Hepatocyte (in vitro differentiated cells): ENCODE data around the gene ZNF155. TPM values are rescaled to one million over a fixed set of nuclear protein-coding genes. Genes with fewer than 3 reads are reported as not detected.
A peak's percentile ranks its signal among the peaks of the same experiment; 100 is the strongest.

ENCODE experiments used
- DNase-seq: peaks from one replicate; pipeline ENCODE4 v3.0.0-alpha.2; 2016; ENCODE audit warnings: low spot score
- H2AFZ ChIP-seq: fragments of 200-600 bp; sonication (generic); 2 replicates; pipeline ENCODE4 v1.6.0; 2016; ENCODE audit warnings: antibody characterized with exemption, mild to moderate bottlenecking
- H3K27ac ChIP-seq: fragments of 200-600 bp; sonication (generic); 2 replicates; pipeline ENCODE4 v1.5.1; 2016; ENCODE audit warnings: mild to moderate bottlenecking
- H3K27me3 ChIP-seq: fragments of 200-600 bp; sonication (generic); 2 replicates; pipeline ENCODE4 v1.6.1; 2016
- H3K36me3 ChIP-seq: fragments of 200-600 bp; sonication (generic); replicated peaks from 2 replicates; pipeline ENCODE4 v1.5.1; 2016; ENCODE audit warnings: low read depth; ENCODE audit not compliant: insufficient read depth
- H3K4me1 ChIP-seq: fragments of 200-600 bp; sonication (generic); 2 replicates; pipeline ENCODE4 v1.5.1; 2016; ENCODE audit warnings: mild to moderate bottlenecking, moderate library complexity; ENCODE audit not compliant: insufficient read depth
- H3K4me2 ChIP-seq: fragments of 200-600 bp; sonication (generic); 2 replicates; pipeline ENCODE4 v1.6.0; 2016
- H3K4me3 ChIP-seq: fragments of 200-600 bp; sonication (generic); 2 replicates; pipeline ENCODE4 v1.5.1; 2016; ENCODE audit warnings: mild to moderate bottlenecking
- H3K79me2 ChIP-seq: fragments of 200-600 bp; sonication (generic); 2 replicates; pipeline ENCODE4 v1.6.0; 2017; ENCODE audit warnings: mild to moderate bottlenecking
- H3K9me2 ChIP-seq: fragments of 200-600 bp; sonication (generic); replicated peaks from 2 replicates; pipeline ENCODE4 v1.6.0; 2017; ENCODE audit warnings: mild to moderate bottlenecking; ENCODE audit not compliant: insufficient read depth
- H3K9me3 ChIP-seq: fragments of 200-600 bp; sonication (generic); 2 replicates; pipeline ENCODE4 v1.5.1; 2016; ENCODE audit warnings: low read depth, mild to moderate bottlenecking
- H4K20me1 ChIP-seq: fragments of 200-600 bp; sonication (generic); 2 replicates; pipeline ENCODE4 v1.6.0; 2016; ENCODE audit warnings: mild to moderate bottlenecking; ENCODE audit not compliant: insufficient read depth, poor library complexity, severe bottlenecking
- CTCF ChIP-seq: fragments of 200-600 bp; sonication (generic); IDR thresholded peaks from 2 replicates; pipeline ENCODE4 v1.5.1; 2016; ENCODE audit warnings: antibody characterized with exemption, mild to moderate bottlenecking; ENCODE audit not compliant: poor library complexity
- EZH2 ChIP-seq: fragments of 200-600 bp; sonication (generic); IDR thresholded peaks from 2 replicates; pipeline ENCODE4 v1.6.1; 2016; ENCODE audit warnings: antibody characterized with exemption, mild to moderate bottlenecking, borderline replicate concordance
- EZH2phosphoT487 ChIP-seq: fragments of 200-600 bp; sonication (generic); IDR thresholded peaks from one replicate; pipeline ENCODE4 v1.6.1; 2018; ENCODE audit warnings: antibody characterized with exemption, mild to moderate bottlenecking, low read depth, moderate library complexity; ENCODE audit not compliant: unreplicated experiment, severe bottlenecking
- WGBS: methylation state at CpG from one replicate; pipeline ENCODE4 v1.1.6; 2016; ENCODE audit warnings: low lambda C conversion rate; ENCODE audit errors: missing lambda C conversion rate; 5-methylcytosine and 5-hydroxymethylcytosine counted together
- polyA plus RNA-seq: library from polyadenylated mRNA; unstranded; fragments of >200 nt; fragmentation: Nextera tagmentation; extraction: Ambion mirVana; gene quantifications from 2 replicates; pipeline ENCODE4 v1.2.1, GENCODE V29; 2016
- total RNA-seq: library from RNA; depleted of rRNA; stranded (reverse); fragments of >200 nt; gene quantifications from 2 replicates; pipeline ENCODE4 v1.2.3, GENCODE V29; 2014

ZNF155 gene
- total and polyA plus RNA-seq, 2 experiments from 2014 or later, result 3.2 to 7.2 TPM

- peak overlapping the region; percentile 73 for H3K4me2 ChIP-seq
- 93% methylated on average over 2 of the region's 2 CpGs for WGBS
- peak overlapping the region; percentile 47 for H3K4me3 ChIP-seq
- H2AFZ ChIP-seq, result peak overlapping the region; percentile 26
- H3K9me3 ChIP-seq, result peaks cover 5% of the 10 kb centered on the region
- DNase-seq, result no peak
- no peaks in the 10 kb centered on the region for H3K9me2 ChIP-seq
- H4K20me1 ChIP-seq, result no peaks in the 10 kb centered on the region
- no peaks in the 10 kb centered on the region for H3K27me3 ChIP-seq
- H3K27ac ChIP-seq, result no peak overlapping the region
- no peaks in the 10 kb centered on the region for H3K36me3 ChIP-seq
- H3K4me1 ChIP-seq, result no peaks in the 10 kb centered on the region
- TF ChIP-seq EZH2, result no peak
- TF ChIP-seq EZH2phosphoT487, result no peak
- no peak for TF ChIP-seq CTCF
- peaks cover 27% of the 10 kb centered on the region for H3K79me2 ChIP-seq
These were observed 460 bp upstream of the ZNF155 start for GRCh38 chr19:43983544-43983911.

- no peaks in the 10 kb centered on the region for H4K20me1 ChIP-seq
These were observed 656 bp downstream of the ZNF155 start for GRCh38 chr19:43984687-43985000.

GRCh38 chr19:43997631-43998290, 13.8 kb downstream of the ZNF155 start:
- no peaks in the 10 kb centered on the region for H3K9me2 ChIP-seq
- H2AFZ ChIP-seq, result no peak overlapping the region
- no peaks in the 10 kb centered on the region for H3K79me2 ChIP-seq
- no peaks in the 10 kb centered on the region for H3K27me3 ChIP-seq
- TF ChIP-seq EZH2, result no peak
- TF ChIP-seq EZH2phosphoT487, result no peak
- no peak for TF ChIP-seq CTCF
- H3K4me2 ChIP-seq, result no peak overlapping the region
- DNase-seq, result no peak
- no peak overlapping the region for H3K4me3 ChIP-seq
- H3K9me3 ChIP-seq, result no peaks in the 10 kb centered on the region
- 84% methylated on average over 10 of the region's 10 CpGs for WGBS
- H3K27ac ChIP-seq, result no peak overlapping the region
- no peaks in the 10 kb centered on the region for H4K20me1 ChIP-seq
- H3K36me3 ChIP-seq, result no peaks in the 10 kb centered on the region
- peaks cover 5% of the 10 kb centered on the region for H3K4me1 ChIP-seq

More at GRCh38 chr19:43984687-43985000, 656 bp downstream of the ZNF155 start:
- Histone ChIP-seq H3K79me2 (peaks cover 27% of the 10 kb centered on the region), H3K4me2 (peak overlapping the region; percentile 73), H3K4me1 (no peaks in the 10 kb centered on the region), H3K36me3 (no peaks in the 10 kb centered on the region), H3K9me3 (peaks cover 5% of the 10 kb centered on the region), H2AFZ (peak overlapping the region; percentile 78), H3K27me3 (no peaks in the 10 kb centered on the region), H3K4me3 (peak overlapping the region; percentile 47), H3K9me2 (no peaks in the 10 kb centered on the region), H3K27ac (peak overlapping the region; percentile 39)
- DNase-seq, result no peak
- WGBS, result 17% methylated on average over 14 of the region's 14 CpGs
- TF ChIP-seq EZH2, result no peak
- TF ChIP-seq CTCF, result no peak
- no peak for TF ChIP-seq EZH2phosphoT487

GRCh38 chr19:44002212-44002565, 18.2 kb downstream of the ZNF155 start:
- no peak for DNase-seq
- no peaks in the 10 kb centered on the region for H4K20me1 ChIP-seq
- H3K36me3 ChIP-seq, result no peaks in the 10 kb centered on the region
- peak overlapping the region; percentile 96 for H2AFZ ChIP-seq
- peaks cover 10% of the 10 kb centered on the region for H3K4me1 ChIP-seq
- H3K9me3 ChIP-seq, result peaks cover 3% of the 10 kb centered on the region
- H3K4me3 ChIP-seq, result peak overlapping the region; percentile 78
- H3K27ac ChIP-seq, result peak overlapping the region; percentile 85
- no peaks in the 10 kb centered on the region for H3K9me2 ChIP-seq
- WGBS, result 21% methylated on average over 8 of the region's 8 CpGs
- H3K27me3 ChIP-seq, result no peaks in the 10 kb centered on the region
- H3K4me2 ChIP-seq, result peak overlapping the region; percentile 86
- peaks cover 26% of the 10 kb centered on the region for H3K79me2 ChIP-seq
- TF ChIP-seq EZH2phosphoT487 (no peak), CTCF (no peak), EZH2 (no peak)
